D341Med (cell line): Measurements from ENCODE around the gene CALU.

Experiments
- DNase-seq: peaks from one replicate; pipeline ENCODE4 v3.0.0; 2012; ENCODE audit warnings: low spot score

The CALU gene

GRCh38 chr7:128752251-128752650 is 13.1 kb downstream of the CALU start:
- DNase-seq = no peak

- DNase-seq = no peak
Measured at GRCh38 chr7:128755075-128755818, 16.1 kb downstream of the CALU start.

- DNase-seq = no peak
Measured at GRCh38 chr7:128755819-128756476, 16.8 kb downstream of the CALU start.

- no peak for DNase-seq
Measured at GRCh38 chr7:128757203-128757602, 18.0 kb downstream of the CALU start.

GRCh38 chr7:128758553-128758952 is 19.4 kb downstream of the CALU start:
- DNase-seq = no peak

DNA sequence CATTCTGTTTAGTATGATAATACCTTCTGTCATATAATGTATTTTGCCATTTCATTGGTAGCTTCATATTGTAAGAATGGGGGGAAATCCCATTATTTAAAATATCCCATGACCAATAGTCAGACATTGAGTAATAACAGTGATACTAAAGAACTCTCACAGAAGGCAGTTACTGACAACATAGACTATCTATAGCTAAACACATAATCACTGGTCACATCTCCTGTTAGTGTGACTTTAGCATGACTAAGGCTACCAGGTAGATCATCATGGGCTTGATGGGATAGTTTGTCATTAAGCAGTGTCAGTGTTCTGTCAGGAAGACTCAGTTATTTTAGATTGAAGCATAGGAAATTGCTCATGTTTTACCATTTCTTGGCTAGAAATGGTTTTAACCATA is 20.1 kb downstream of the CALU start:
- DNase-seq = no peak

DNA sequence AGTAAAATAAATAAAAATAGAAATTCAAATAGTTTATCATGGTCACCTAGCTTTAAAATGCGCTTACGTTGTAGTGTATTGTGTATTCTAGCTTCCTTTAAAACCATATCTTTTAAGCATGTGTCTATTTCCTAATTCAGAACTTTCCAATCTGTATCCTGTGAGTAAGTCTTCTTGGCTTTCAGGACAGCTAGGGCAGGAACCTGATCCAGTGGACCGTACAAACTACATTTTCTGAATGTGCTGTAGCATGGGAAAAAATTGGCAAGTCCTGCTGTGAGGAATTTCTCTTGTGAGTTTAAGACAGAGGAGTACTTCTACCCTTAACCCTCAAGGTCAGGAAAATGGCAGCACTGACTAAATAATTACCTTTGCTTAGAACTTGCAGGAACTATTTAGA is 24.4 kb downstream of the CALU start:
- DNase-seq = no peak

DNA sequence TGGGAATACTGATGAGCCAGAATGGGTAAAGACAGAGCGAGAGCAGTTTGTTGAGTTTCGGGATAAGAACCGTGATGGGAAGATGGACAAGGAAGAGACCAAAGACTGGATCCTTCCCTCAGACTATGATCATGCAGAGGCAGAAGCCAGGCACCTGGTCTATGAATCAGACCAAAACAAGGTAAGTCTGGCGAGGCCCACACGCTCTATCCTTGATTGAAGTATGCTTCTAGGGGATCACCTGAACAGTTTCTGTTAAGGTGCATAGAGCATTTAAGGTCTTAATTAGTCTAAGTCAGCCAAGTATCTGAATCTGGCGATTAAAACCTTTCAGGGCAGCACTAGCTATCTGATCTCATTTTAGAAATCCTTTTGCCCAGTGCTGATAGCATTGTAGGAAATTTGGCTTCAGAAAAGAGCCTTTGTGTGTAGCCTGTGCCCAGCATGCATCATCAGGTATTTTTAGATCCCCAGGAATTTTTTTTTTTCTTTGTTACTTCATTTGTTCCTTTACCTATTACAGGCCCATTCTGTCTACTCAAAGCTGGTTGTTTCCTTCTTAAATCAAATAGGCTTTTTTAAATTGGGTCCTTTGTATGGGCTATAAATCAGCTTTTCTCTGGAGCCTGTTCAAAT is 28.4 kb downstream of the CALU start:
- no peak for DNase-seq

- no peak for DNase-seq
Measured at GRCh38 chr7:128770233-128770632, 31.1 kb downstream of the CALU start.

DNA sequence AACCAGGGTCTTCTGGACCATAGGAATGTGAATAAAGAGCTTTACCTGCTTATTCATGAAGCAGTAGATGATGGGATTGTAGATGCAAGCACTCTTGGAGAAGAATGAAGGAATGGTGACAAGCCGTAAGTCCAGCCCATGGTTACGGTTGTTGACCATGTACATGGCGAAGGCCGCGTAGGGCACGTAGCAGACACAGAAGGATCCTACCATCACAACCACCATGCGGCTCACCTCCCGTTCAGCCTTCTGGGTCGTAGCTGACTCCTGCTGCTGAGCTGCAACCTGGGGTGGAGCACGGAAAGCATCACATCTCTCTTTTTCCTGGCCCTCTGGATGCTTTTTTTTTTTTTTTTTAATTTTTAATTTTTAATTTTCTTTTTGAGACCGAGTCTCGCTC is 34.4 kb downstream of the CALU start:
- no peak for DNase-seq

DNA sequence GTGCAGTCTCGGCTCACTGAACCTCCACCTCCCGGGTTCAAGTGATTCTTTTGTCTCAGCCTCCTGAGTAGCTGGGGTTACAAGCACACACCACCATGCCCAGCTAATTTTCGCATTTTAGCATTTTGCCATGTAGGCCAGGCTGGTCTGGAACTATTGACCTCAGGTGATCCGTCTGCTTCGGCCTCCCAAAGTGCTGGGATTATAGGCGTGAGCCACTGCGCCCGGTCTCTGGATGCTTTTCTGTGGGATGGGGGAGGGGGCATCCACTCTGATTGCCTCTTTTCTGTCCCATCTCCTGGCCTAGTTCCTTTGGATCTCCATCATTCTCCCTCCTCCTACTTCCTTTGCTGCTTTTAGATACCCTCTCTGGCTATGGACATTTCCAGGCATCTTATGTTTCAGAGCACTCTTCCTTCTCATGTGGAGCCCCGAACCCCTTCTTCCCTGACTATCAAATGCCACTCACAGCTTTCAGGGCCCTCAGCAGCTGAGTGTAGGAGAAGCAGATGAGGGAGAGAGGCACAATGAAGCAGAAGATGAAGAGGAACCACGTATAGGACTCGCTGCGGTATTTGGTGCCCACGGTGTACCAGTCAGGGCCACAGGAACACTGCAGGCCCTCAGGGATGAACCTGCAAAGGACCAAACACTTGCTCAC is 35.0 kb downstream of the CALU start:
- DNase-seq = no peak

- DNase-seq = no peak
Measured at GRCh38 chr7:128774921-128775320, 35.8 kb downstream of the CALU start.

DNA sequence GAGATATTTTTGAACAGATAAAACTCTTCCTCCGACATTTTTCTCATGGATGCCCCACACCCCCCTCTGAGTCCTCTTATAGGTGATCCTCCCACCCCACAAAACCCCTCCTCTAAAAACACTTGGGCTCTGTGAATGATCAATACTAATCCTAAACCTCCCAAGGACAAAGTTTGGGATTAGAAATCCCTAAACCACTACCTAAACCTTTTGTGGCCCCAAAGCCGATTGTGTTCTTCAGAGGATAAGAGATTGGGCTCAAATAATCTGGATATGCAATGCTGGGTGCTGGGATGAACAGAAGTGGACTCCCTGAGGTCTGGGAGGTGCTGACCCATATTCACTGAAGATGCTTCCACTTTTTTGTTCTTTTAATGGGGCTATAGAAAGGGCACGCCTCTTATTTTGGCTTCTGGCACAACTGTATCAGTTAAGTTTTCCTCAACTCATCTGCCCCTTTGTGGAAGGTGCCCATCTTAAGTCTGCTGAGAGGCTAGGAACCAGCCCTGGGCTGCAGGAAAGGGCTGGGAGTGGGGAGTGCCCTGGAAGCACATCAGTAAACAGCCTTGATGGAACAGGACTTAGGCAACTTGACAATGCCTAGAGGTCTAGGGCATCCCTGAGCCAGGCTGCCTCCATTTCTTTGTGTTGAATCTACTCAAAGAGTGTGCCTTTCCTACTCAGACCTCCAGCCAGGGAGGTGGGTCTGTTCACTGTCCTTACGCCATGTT is 36.8 kb downstream of the CALU start, which contains the start of gene OPN1SW:
OPN1SW (minus strand) TSS at position 51 of the 731 bp plus-strand sequence; CDS start at position 38, 13 bp downstream.
- no peak for DNase-seq

DNA sequence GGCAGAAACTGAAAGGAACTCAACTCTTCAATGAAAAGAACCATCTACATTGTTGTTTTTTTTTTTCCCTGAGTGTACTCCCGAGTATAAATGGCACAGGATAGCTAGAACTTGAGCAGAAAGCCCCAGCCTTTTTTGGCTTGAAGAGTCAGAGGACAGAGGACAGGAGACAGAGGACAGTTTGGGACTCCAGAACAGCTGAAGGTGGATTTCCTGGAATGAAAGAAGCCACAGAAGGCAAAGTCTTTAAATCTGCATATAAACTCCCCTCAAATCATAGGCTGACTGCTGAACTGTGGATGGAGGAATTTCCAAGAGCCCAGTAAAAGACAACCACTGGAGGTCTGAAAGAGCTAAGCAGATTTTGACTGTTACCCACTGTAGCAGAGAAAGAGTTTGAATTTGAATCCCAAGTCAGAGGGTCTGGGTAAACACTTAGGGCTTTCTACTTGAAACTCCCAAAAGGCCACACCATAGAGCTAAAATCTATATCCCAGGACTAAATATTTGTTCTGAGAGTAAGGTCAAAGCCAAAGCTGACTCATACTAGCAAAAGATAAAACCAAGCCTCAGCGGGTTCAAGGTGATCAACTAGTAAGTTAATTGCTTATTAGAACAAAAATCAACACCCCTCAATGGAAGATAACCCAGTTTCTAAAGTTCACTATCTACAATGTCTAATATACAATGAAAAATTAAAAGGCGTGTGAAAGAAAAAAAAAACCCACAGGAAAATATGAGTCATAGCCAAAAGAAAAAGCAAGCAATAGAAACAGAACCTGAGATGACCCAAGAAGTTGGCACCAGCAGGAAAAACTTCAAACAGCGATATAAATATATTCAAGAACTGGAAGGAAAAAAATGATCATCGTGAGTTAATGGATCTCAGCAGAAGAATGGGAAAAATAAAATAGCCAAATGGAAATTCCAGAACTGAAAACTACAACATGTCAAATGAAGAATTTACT is 38.3 kb downstream of the CALU start:
- no peak for DNase-seq

- no peak for DNase-seq
Measured at GRCh38 chr7:128778946-128779345, 39.8 kb downstream of the CALU start.

GRCh38 chr7:128781126-128781525 is 42.0 kb downstream of the CALU start:
- DNase-seq = no peak

DNA sequence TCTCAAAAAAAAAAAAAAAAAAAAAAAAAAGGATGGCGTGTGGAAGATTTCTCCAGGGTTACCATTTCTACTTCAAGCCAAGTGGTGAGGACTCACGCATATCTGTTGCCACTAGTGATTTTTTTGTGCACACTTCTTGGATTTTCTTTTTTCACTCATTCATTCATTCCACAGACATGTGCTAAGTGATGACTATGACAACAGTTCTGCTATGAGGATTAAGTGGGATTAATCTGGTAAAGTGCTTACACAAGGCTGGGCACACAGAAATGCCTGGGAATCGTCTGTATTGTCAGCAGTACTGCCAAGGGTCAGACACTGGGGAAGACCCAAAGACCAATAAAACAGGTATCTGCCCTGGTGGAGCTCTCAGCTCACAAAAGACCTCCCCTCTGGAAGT is 42.7 kb downstream of the CALU start:
- no peak for DNase-seq

GRCh38 chr7:128783143-128783861 is 44.1 kb downstream of the CALU start:
- no peak for DNase-seq

DNA sequence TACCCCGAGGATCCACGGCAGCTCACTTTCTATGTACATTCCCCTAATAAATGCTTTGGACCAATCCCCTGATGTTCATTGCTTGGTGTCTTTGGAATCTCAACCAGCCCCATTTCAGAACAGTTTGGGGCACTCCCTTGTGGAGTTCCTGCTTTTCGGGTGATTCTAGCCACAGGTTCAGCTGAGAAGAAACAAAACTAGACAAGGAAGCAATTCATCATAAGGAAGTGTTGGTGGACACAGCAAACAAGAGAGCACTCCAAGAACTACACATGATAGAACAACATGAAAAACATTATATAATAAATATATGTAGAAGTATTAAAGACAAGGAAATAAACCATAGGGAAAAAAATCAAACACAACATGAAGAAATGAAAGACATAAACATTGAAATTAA is 46.6 kb downstream of the CALU start:
- no peak for DNase-seq
